ENCODE results near the gene MYH7.

DNA sequence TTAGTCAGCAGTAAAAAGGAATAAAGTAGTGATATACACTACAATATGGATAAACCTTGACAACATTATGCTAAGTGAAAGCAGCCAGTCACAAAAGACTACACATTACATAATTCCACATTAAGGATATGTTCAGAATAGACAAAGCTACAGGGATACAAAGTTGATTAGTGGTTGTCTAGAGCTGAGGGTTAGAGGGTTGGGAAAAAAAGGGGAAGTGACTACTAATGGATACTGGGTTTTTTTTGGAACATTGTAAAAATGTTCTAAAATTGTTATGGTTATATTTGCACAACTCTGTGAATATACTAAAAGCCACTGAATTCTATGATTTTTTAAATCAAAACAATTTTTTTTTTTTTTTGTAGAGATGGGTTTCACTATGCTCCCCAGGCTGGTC is 29.2 kb upstream of the MYH7 start:
- TF ChIP-seq CTCF (IDR thresholded peaks at IDR 0.05) (no peak), POLR2A (IDR thresholded peaks at IDR 0.05) (no peak)
